K562 (cell line): Measurements from ENCODE around the gene DNAI7. TPM values are rescaled to one million over a fixed set of nuclear protein-coding genes. Genes with fewer than 3 reads are reported as not detected.

Experiments
- ATAC-seq: fragments of 200-7000 bp; cut with Tn5 transposase; 3 replicates; pipeline ENCODE4 v1.9.1; 2020; ENCODE audit warnings: moderate library complexity
- BruUV-seq: library from RNA; stranded (reverse); fragments of 400-500 nt; replicated peaks from 2 replicates; lab custom pipeline; 2021; lab: Mats Ljungman, UMichigan
- CTCF ChIA-PET: fragments of 300-600 bp; formaldehyde crosslinking; extraction: SDS; loops from one replicate; lab custom pipeline; 2021; ENCODE audit warnings: low intra/inter-chr PET ratio; lab: Yijun Ruan, JAX
- POLR2A ChIA-PET: fragments of 300-600, 350-650 bp; sonication (Branson Sonifier 250); formaldehyde crosslinking; extraction: SDS; loops from one replicate; lab custom pipeline; 2021; ENCODE audit warnings: antibody characterized with exemption, inconsistent platforms; lab: Yijun Ruan, JAX
- DNase-seq, 4 experiments: peaks; one replicate each; pipeline versions ENCODE4 v3.0.0 to v3.0.0-alpha.2; 2011 to 2018; ENCODE audit warnings: low spot score in 3 of 4, mixed read lengths in 3 of 4; ENCODE audit errors: extremely low read depth in 1 of 4
- FAIRE-seq: peaks from 2 replicates; lab custom pipeline; 2011; peaks lifted over from hg19 to GRCh38; lab: Jason Lieb, UNC
- H2AFZ ChIP-seq: 2 replicates; pipeline ENCODE4 v1.6.0; 2011; ENCODE audit warnings: low read depth, low read length, control low read depth, inconsistent platforms
- H3K27ac ChIP-seq: fragments of 200-600 bp; 3 replicates; pipeline ENCODE4 v1.8.0; 2011; ENCODE audit warnings: low read depth, mild to moderate bottlenecking, control low read depth, inconsistent platforms, low read length, moderate library complexity, mixed read lengths; ENCODE audit errors: extremely low read depth
- H3K27me3 ChIP-seq, 2 experiments: fragments of 300-600 bp in 1 of 2; 2 replicates in 1 of 2; 3 replicates in 1 of 2; pipeline versions ENCODE4 v1.6.0 to v1.8.0; 2011; ENCODE audit warnings: inconsistent platforms in 2 of 2, low read length in 2 of 2, mild to moderate bottlenecking in 1 of 2, mixed read lengths in 1 of 2, moderate library complexity in 1 of 2; ENCODE audit not compliant: control insufficient read depth in 2 of 2, insufficient read depth in 2 of 2
- H3K36me3 ChIP-seq: fragments of 300-600 bp; 3 replicates; pipeline ENCODE4 v1.8.0; 2011; ENCODE audit warnings: mild to moderate bottlenecking, low read length, inconsistent platforms; ENCODE audit not compliant: control insufficient read depth, insufficient read depth
- H3K4me1 ChIP-seq, 2 experiments: fragments of 200-600 bp in 1 of 2; replicated peaks in 1 of 2; 2 replicates in 1 of 2; 3 replicates in 1 of 2; pipeline versions ENCODE4 v1.5.1 to v1.8.0; 2011; ENCODE audit warnings: inconsistent platforms in 2 of 2, low read length in 2 of 2, mild to moderate bottlenecking in 1 of 2, mixed read lengths in 1 of 2, moderate library complexity in 1 of 2; ENCODE audit not compliant: control insufficient read depth in 2 of 2, insufficient read depth in 2 of 2
- H3K4me2 ChIP-seq: 2 replicates; pipeline ENCODE4 v1.6.1; 2011; ENCODE audit warnings: low read length, control low read depth, inconsistent platforms, mixed read lengths; ENCODE audit not compliant: insufficient read depth
- H3K4me3 ChIP-seq: fragments of 200-600 bp; sonication (generic), shearing (Covaris generic); 2 replicates; pipeline ENCODE4 v1.5.1; 2016; ENCODE audit warnings: control low read depth, inconsistent platforms
- H3K79me2 ChIP-seq: fragments of 200-600 bp; 3 replicates; pipeline ENCODE4 v1.8.0; 2011; ENCODE audit warnings: low read length, inconsistent platforms; ENCODE audit not compliant: control insufficient read depth, insufficient read depth
- H3K9ac ChIP-seq, 2 experiments: 2 replicates each; pipeline versions ENCODE4 v1.6.0 to v1.6.1; 2011; ENCODE audit warnings: low read depth in 2 of 2, low read length in 2 of 2, control low read depth in 1 of 2, inconsistent platforms in 1 of 2, mild to moderate bottlenecking in 1 of 2, mixed read lengths in 1 of 2; ENCODE audit not compliant: insufficient read depth in 1 of 2
- H3K9me1 ChIP-seq: one replicate; pipeline ENCODE4 v1.6.0; 2011; ENCODE audit warnings: inconsistent platforms, mild to moderate bottlenecking, low read length, moderate library complexity; ENCODE audit not compliant: control insufficient read depth, insufficient read depth
- H3K9me3 ChIP-seq: replicated peaks from 2 replicates; pipeline ENCODE4 v1.5.1; 2011; ENCODE audit warnings: low read depth, low read length, inconsistent platforms; ENCODE audit not compliant: control insufficient read depth, insufficient read depth
- H4K20me1 ChIP-seq: replicated peaks from 2 replicates; pipeline ENCODE4 v1.6.1; 2011; ENCODE audit warnings: low read length, inconsistent platforms, mixed read lengths; ENCODE audit not compliant: control insufficient read depth, insufficient read depth
- GABPA ChIP-seq: fragments of 200-800 bp; sonication (Bioruptor generic); conservative IDR thresholded peaks from 2 replicates; pipeline ENCODE4 v1.6.1; 2016; ENCODE audit warnings: low read depth, missing genetic modification characterization, missing compliant biosample characterization
- NBN ChIP-seq: fragments of 450-650 bp; IDR thresholded peaks from 2 replicates; pipeline ENCODE4 v1.6.1; 2016; ENCODE audit warnings: low read depth, mild to moderate bottlenecking
- NCOA2 ChIP-seq, 2 experiments: fragments of 450-650 bp; IDR thresholded peaks; 2 replicates each; pipeline ENCODE4 v1.6.1; 2018; ENCODE audit warnings: mild to moderate bottlenecking in 2 of 2, moderate library complexity in 1 of 2; ENCODE audit not compliant: partially characterized antibody in 2 of 2
- SIX5 ChIP-seq, 2 experiments: IDR thresholded peaks; 2 replicates each; pipeline ENCODE4 v1.6.1; 2011; ENCODE audit warnings: low read length in 2 of 2, borderline replicate concordance in 1 of 2, low read depth in 1 of 2, mild to moderate bottlenecking in 1 of 2, moderate library complexity in 1 of 2; ENCODE audit not compliant: insufficient read depth in 1 of 2
- ZBTB1 ChIP-seq: sonication (generic); formaldehyde crosslinking; IDR thresholded peaks from 2 replicates; pipeline ENCODE4 v1.8.1; 2023; ENCODE audit warnings: missing genetic modification reagents, low read depth, mild to moderate bottlenecking, borderline replicate concordance
- ZNF76 ChIP-seq: fragments of 250-450 bp; sonication (Bioruptor Pico); IDR thresholded peaks from 2 replicates; pipeline ENCODE4 v1.4.0; 2020; ENCODE audit warnings: mild to moderate bottlenecking, moderate library complexity, borderline replicate concordance
- ZNF764 ChIP-seq: fragments of 250-450 bp; sonication (Bioruptor Pico); IDR thresholded peaks from 2 replicates; pipeline ENCODE4 v1.4.0; 2020; ENCODE audit warnings: low read depth, mild to moderate bottlenecking, moderate library complexity
- WGBS: fragments of 100-300 bp; shearing (Covaris generic); methylation state at CpG from one replicate; pipeline ENCODE4 v1.1.6; 2016; ENCODE audit warnings: low coverage, mixed read lengths; ENCODE audit not compliant: insufficient coverage; ENCODE audit errors: missing lambda C conversion rate; 5-methylcytosine and 5-hydroxymethylcytosine counted together
- in situ Hi-C: fragments of 300-500 bp; cut with MboI; formaldehyde crosslinking; loops from 4 replicates; pipeline ENCODE4 v1.15.0; 2018; ENCODE audit warnings: inconsistent platforms, mixed read lengths
- intact Hi-C: fragments of 100-400 bp; cut with micrococcal nuclease; formaldehyde crosslinking; loops from 2 replicates; pipeline ENCODE4 v1.14.2; 2022
- polyA plus RNA-seq, 8 experiments: library from polyadenylated mRNA; depleted of rRNA in 4 of 8; stranded (reverse) in 5 of 8; unstranded in 3 of 8; fragments of >200 nt; fragmentation: Nextera tagmentation in 2 of 8; fragmentation: Illumina TruSeq in 1 of 8; extraction: Ambion mirVana in 2 of 8; extraction: Trizol in 1 of 8; gene quantifications; 2 replicates each; pipeline versions ENCODE4 v1.2.1 to v1.2.3, GENCODE V29; 2011 to 2014; ENCODE audit warnings: inconsistent platforms in 1 of 8, missing spikeins in 1 of 8
- total RNA-seq, 7 experiments: library from RNA; depleted of rRNA in 6 of 7; stranded (reverse); fragments of >200 nt in 6 of 7; fragmentation: Illumina TruSeq in 2 of 7; extraction: Trizol in 2 of 7; gene quantifications; 2 replicates each; pipeline versions ENCODE4 v1.2.1 to v1.2.3, GENCODE V29; 2011 to 2021; ENCODE audit warnings: low replicate concordance in 1 of 7
- TF ChIP-seq, protein P1 (sequence below): fragments of 450-650 bp; IDR thresholded peaks from 2 replicates; pipeline ENCODE4 v1.6.1; 2016; ENCODE audit warnings: borderline replicate concordance

Gene DNAI7
- total and polyA plus RNA-seq, 9 of the 15 experiments (the other 6 are each of a cell fraction or from before 2014, with no cell fraction given) = 0.06 to 0.76 (median 0.17) TPM; not detected in 1

DNA sequence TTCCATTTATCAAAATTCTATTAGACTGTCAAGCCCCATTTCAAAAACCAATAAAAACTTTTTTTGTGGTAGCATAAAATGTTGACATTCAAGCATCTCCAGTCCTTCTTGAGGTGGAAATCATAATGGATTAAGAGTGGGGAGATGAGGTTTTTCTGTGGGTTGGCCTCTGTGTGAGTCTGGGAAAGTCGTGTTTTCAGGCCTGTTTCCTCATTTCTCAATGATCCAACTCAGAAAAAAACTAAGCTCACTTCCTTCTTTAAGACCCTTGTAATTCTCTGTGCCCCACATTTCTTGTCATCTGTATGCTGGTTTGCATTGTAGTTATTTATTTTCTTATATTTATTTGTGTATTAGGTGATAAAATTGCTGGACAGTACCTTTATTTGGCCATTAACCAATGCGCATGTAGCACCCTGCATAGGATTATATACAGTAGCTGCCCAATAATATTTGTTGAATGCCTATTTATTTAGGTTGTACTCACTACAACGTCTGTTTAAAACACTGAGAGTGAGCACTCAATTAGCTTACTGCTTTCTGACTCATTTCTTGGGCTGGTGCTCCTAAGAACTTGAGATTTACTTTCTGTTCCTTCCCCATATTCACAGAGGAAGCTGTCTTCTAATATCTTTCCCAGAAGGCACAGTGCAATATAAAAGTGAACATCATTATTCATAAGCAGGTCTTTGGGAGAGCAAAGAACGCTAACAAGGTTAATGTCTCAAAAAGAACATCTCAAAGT is 121.9 kb downstream of the DNAI7 start:
- POLR2A ChIA-PET = no interaction called here
- CTCF ChIA-PET = no interaction called here
- Histone ChIP-seq H3K79me2 (no peaks in the 10 kb centered on the region), H3K27me3 (no peaks in the 10 kb centered on the region; a peak in 1 of 5 replicates), H2AFZ (no peak overlapping the region), H3K9me3 (no peaks in the 10 kb centered on the region), H4K20me1 (no peaks in the 10 kb centered on the region), H3K4me1 (no peaks in the 10 kb centered on the region), H3K9me1 (no peaks in the 10 kb centered on the region), H3K9ac (no peak overlapping the region), H3K4me3 (no peak overlapping the region), H3K36me3 (no peaks in the 10 kb centered on the region), H3K4me2 (no peak overlapping the region), H3K27ac (no peak overlapping the region)
- in situ Hi-C loops (no loop called here), intact Hi-C loops (no loop called here)
- no TSS peak for BruUV-seq
- TF ChIP-seq NBN = no peak
- no peak for TF ChIP-seq ZNF764
- no peak for TF ChIP-seq ZNF76 (CRISPR knock-in tag)
- TF ChIP-seq, protein P1, sequence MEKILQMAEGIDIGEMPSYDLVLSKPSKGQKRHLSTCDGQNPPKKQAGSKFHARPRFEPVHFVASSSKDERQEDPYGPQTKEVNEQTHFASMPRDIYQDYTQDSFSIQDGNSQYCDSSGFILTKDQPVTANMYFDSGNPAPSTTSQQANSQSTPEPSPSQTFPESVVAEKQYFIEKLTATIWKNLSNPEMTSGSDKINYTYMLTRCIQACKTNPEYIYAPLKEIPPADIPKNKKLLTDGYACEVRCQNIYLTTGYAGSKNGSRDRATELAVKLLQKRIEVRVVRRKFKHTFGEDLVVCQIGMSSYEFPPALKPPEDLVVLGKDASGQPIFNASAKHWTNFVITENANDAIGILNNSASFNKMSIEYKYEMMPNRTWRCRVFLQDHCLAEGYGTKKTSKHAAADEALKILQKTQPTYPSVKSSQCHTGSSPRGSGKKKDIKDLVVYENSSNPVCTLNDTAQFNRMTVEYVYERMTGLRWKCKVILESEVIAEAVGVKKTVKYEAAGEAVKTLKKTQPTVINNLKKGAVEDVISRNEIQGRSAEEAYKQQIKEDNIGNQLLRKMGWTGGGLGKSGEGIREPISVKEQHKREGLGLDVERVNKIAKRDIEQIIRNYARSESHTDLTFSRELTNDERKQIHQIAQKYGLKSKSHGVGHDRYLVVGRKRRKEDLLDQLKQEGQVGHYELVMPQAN = no peak
- TF ChIP-seq GABPA (tag) = no peak
- no peak for TF ChIP-seq NCOA2 (IDR thresholded peaks at IDR 0.05; ENCODE audit: partially characterized antibody in 2 of 2)
- TF ChIP-seq ZBTB1 (CRISPR knock-in tag) = no peak
- no peak for TF ChIP-seq SIX5 (IDR thresholded peaks at IDR 0.05; ENCODE audit: borderline replicate concordance in 1 of 2, insufficient read depth in 1 of 2, low read depth in 1 of 2, low read length in 2 of 2)
- ATAC-seq (no peak), FAIRE-seq (no peak), DNase-seq (no peak)
- WGBS = 24% methylated on average over 4 of the region's 4 CpGs
